UCSD-AML1 (cell line): Measurements from ENCODE around the gene HNRNPR.
"Not testable (repeated sequence)": the region's sequence is repeated elsewhere in the genome, so short reads cannot be mapped to it uniquely, and the experiment has no call there.

Source experiments
- DNase-seq: peaks from one replicate; lab custom pipeline; 2025; ENCODE audit not compliant: unreplicated experiment; lab: John Stamatoyannopoulos, UW

Gene HNRNPR

GRCh38 chr1:23331713-23332112 is 12.4 kb downstream of the HNRNPR start:
- DNase-seq, result no peak

GRCh38 chr1:23330846-23331245 is 13.2 kb downstream of the HNRNPR start:
- DNase-seq, result no peak

DNA sequence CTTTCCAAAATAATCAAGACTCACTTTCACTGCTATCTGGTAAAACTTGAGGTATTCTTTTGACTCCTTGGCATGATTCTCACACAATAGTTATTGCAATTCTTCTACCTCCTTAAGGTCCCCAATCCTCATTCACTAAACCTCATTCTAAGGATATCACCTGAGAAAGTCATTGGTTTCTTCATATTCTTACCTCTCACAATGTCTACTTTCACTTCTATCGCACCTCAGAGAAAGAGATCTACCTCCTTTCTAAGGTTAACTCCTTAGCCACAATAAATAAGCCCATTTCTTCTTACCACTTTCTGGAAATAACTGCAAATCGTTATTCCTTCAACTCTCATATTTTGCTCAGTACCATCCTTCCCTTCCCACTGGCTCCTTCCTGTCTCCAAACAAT is 18.7 kb downstream of the HNRNPR start:
- DNase-seq, result no peak

DNA sequence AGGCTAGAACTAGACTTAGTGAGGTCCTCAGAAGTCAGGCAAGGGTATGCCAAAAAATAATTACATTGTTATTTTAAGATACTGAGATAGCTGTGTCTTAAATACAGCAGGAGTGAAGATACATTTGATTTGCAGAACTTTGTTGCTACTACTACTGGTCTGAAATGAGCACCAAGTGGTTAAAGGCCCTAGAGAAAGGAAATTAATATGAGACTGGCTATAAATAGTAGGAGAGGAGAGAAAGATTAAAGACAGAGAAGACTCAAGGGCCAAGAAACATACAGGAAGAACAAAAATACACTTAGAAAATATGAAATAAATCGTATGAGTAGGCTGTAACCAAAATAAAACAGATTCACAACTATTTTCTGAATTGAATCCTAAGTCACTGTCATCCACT is 21.3 kb downstream of the HNRNPR start:
- DNase-seq, result no peak

- DNase-seq, result not testable (repeated sequence)
Measured at GRCh38 chr1:23310280-23310679, 33.8 kb downstream of the HNRNPR start.

DNA sequence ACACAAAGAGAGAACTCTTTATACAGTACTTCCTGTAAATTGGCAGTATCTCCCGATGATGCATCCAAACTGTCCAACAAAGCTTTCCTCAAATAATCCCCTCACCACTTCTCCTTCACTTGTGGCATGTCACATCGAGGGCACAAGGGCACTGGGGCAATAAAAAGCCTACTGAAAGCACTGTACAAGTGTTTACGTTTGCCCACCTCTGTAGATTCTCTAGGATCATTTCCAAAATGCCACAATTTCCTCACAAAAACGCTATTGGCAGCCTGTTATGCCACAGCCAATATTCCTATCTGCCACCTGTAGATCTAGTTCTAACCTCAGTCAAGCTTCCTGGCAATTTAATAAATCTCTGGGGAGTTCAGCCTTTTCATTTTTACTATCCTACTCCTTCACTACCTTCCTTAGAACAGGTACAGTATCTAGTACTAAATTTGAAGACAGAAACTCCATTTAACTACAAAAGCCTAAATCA is 39.9 kb downstream of the HNRNPR start:
- DNase-seq, result no peak

DNA sequence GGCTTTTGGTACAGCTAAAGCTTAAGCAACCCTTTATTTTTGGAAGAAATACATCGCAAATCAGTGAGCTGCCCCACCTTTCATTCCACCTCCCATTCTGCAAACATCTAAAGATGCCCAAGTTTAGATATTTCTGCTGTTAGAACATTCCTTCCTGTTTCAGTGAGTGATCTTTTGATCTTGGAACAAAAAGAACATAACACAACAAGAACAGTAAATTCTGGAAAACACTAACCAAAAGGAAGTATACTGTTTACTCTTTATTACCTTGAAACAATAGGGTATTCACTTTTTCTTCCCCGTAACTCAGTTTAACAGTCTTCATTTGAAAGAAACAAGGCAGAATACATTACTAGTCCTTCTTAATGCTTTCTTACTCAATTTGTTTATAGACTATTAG is 40.6 kb downstream of the HNRNPR start:
- DNase-seq, result no peak

- DNase-seq, result no peak
Measured at GRCh38 chr1:23296931-23297330, 47.2 kb downstream of the HNRNPR start.

DNA sequence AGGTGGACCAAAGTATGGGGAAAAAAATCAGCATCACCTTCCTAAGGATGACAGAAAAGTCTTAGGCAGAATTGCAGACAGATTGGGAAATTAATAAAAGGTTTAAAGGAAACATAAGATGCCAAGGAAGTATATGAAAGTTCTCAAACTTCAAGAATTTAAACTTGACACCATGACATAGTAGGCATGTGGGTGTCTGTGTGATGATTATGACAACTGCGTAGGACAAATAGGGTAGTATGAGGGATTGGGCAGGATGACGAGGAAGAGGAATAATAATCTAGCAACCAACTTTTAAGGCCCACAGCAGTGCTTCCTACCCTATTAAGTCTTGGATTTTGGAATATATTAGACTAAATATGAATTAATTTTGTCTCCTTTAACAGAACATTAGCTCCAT is 52.4 kb downstream of the HNRNPR start:
- DNase-seq, result no peak

DNA sequence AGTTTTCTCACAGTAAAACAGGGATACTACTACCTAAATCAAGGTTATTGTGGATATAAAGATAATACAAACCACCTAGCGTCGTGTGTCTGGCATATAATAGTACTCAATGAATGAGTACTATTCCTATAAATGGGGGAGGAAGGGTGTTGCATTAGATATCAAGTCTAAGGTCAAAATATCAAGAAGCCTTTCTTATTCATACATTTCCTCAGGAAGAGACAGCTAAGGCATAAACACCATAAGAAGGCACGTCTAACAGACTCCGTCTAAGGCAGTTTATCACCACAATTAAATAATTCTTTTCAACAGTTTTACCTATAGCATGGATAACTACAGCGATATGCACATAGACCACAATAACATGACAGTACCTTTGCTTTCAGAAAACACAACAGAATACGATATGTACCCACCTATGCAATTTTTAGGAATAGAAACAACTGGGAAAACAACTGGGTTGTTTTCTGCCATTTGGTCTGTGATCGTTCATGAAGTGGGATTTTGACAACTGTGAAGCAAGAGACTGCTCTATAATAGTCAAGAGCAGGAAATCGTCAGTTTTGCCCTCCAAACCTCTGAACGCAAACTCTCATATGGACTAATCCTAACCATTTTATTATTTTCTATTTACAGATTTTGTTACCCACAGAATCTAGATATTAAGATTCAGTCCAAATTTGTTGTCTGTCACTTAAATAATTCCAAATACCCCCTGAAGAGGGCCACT is 53.1 kb downstream of the HNRNPR start:
- no peak for DNase-seq

GRCh38 chr1:23288671-23289070 is 55.4 kb downstream of the HNRNPR start:
- DNase-seq, result no peak

GRCh38 chr1:23288201-23288600 is 55.9 kb downstream of the HNRNPR start:
- DNase-seq, result no peak

DNA sequence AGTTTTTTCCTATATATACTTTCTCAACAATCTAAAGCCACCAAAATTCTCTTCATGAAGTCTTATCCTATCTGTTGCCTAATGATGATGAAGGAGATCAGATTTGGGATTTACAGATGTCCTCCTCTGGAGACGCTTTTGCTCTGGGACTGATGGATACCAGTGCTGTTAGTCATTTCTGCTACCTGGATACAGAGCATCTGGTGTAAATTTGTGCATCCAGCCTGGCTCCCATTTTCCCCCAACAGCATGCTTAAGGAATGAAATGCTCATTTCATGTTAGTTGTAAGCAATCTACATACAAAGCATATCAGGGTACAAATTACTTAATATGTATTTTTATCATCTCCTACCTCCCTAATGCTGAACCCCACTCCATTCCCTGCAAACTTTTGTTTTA is 57.7 kb downstream of the HNRNPR start:
- DNase-seq, result no peak

DNA sequence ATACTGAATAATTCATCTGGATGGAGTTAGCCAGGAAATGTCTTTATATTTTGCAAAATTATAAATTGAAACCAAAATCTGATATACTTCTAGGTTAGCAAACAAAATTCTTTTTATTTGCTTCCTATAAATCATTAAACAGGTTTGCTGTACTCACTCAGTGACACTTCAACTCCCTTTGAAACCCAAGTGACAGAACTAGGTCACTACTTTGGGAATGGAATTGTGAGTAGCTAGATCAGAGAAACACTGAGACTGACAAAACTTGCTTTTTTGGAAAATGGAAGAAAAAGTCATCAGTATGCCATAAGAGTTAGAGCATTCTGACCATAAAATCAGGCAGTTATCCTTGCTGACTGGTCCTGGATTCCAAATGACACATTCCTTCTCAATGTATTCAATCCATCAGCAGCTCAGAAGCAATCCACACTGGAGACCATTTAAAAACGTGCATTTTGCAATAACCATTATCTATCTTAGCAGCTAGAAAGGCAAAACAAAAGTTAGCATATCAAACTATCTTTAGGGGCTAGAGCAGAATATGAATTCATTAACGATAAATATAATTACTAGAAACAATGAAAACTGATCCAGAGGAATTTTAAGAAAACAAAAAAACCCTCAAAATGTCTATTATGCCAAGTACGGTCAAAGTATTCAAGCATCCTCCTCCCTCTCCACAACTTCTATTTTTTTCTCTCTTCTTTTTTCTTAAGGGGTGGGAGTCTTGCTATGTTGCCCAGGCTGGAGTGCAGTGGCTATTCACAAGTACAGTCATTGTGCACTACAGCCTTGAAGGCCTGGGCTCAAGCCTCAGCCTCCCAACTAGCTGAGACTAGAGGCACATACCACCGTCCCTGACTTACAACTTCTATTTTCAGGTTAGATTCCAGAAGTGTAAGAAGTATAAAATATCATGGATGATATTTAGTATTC is 60.1 kb downstream of the HNRNPR start:
- no peak for DNase-seq

- no peak for DNase-seq
Measured at GRCh38 chr1:23282957-23283356, 61.1 kb downstream of the HNRNPR start.

DNA sequence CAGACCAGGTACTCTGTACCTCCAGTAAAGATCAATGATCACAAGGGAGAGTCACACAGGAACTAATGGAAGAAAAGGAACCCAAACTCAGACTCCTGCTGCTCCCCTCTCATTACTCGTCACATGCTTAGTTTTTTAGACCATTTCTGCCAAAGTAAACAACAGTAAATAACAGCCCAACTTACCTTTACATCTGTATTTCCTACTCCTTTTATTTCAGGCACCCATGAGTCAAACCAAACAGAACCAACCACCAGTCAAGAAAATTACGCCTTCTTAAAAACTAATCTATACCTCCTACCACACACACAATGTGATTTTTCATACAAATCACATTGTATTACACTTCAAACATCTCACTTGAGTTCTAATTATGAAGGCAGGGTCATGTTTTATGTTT is 65.4 kb downstream of the HNRNPR start:
- no peak for DNase-seq

GRCh38 chr1:23276531-23276930 is 67.6 kb downstream of the HNRNPR start:
- no peak for DNase-seq

DNA sequence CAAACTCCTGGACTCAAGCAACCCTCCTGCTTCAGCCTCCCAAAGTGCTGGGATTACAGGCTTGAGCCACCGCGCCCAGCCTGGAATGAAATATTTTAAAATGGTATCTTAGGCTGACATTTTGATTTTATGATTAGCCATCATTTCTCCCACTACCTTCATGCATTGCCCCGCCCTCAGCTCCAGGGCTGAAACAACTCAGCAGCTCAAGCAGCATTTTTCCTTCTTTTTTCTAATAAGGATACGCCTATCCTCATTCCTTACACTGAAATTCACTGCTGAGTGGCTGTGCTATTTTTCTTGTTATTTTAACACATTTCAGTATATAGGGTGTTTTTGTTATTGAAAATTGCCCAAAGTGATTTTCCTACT is 70.0 kb downstream of the HNRNPR start:
- DNase-seq, result no peak

GRCh38 chr1:23273450-23274133 is 70.5 kb downstream of the HNRNPR start:
- no peak for DNase-seq

DNA sequence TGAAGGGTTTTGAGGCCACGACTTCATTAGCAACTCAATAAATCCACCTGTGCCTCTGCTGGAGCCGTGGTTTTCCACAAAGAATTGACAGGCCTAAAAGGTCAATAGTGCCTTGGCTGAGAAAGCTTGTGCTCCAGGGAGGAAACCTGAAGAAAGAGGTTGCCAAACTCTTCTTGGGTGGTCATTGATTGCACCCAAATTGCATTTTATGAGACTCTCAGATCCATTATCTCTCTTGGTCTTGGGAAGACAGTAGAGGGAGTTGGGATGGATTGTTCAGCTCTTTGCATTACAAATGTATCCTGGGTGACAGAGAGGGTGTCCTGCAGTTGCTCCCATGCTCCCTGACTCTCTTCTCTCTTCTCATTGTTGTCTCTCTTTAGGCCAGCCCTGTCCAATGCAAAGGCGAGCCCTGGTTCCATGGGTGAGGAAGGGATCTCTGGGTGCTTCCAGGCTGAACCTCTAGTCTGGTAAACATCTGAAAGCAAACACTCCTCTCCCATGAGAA is 80.7 kb downstream of the HNRNPR start:
- no peak for DNase-seq

DNA sequence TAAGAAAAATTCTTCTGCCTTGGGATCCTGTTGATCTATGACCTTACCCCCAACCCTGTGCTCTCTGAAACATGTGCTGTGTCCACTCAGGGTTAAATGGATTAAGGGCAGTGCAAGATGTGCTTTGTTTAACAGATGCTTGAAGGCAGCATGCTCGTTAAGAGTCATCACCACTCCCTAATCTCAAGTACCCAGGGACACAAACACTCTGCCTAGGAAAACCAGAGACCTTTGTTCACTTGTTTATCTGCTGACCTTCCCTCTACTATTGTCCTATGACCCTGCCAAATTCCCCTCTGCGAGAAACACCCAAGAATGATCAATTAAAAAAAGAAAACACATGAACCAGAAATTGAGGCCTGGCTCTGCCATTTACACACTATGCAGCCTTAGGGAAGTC is 86.0 kb downstream of the HNRNPR start:
- not testable (repeated sequence) for DNase-seq
